GM12878 (cell line): ENCODE measurements around the gene SCNN1B. TPM values are rescaled to one million over a fixed set of nuclear protein-coding genes. Genes with fewer than 3 reads are reported as not detected.

Source experiments
- ATAC-seq: fragments of 200-7000 bp; cut with Tn5 transposase; 3 replicates; pipeline ENCODE4 v1.9.1; 2020; ENCODE audit warnings: mild to moderate bottlenecking, moderate library complexity
- BruUV-seq: library from RNA; stranded (reverse); fragments of 400-500 nt; replicated peaks from 2 replicates; lab custom pipeline; 2021; lab: Mats Ljungman, UMichigan
- CTCF ChIA-PET: fragments of 300-600 bp; sonication (Branson Sonifier 250); formaldehyde crosslinking; extraction: SDS; loops from one replicate; lab custom pipeline; 2021; ENCODE audit warnings: inconsistent platforms; lab: Yijun Ruan, JAX
- POLR2A ChIA-PET: fragments of 350-600 bp; formaldehyde crosslinking; extraction: SDS; loops from one replicate; lab custom pipeline; 2021; ENCODE audit warnings: inconsistent platforms; lab: Charles Lee
- RAD21 ChIA-PET: fragments of 300-600 bp; sonication (Branson Sonifier 250); formaldehyde crosslinking; loops from one replicate; lab custom pipeline; 2023; ENCODE audit warnings: antibody characterized with exemption; ENCODE audit not compliant: unreplicated experiment; lab: Charles Lee
- SMC1A ChIA-PET: fragments of 300-600 bp; sonication (Branson Sonifier 250); formaldehyde crosslinking; loops from one replicate; lab custom pipeline; 2023; ENCODE audit not compliant: unreplicated experiment, uncharacterized antibody; lab: Charles Lee
- DNase-seq: peaks from one replicate; pipeline ENCODE4 v3.0.0-alpha.2; 2011; ENCODE audit warnings: low read depth, low spot score
- FAIRE-seq: peaks from 3 replicates; lab custom pipeline; 2011; peaks lifted over from hg19 to GRCh38; lab: Jason Lieb, UNC
- H2AFZ ChIP-seq: 2 replicates; pipeline ENCODE4 v1.6.0; 2011; ENCODE audit warnings: low read depth, low read length, control low read depth; ENCODE audit not compliant: control insufficient read depth
- H3K27ac ChIP-seq: 2 replicates; pipeline ENCODE4 v1.5.1; 2011; ENCODE audit warnings: control low read depth; ENCODE audit not compliant: control insufficient read depth, insufficient read depth
- H3K27me3 ChIP-seq, 2 experiments: replicated peaks in 1 of 2; 2 replicates each; pipeline versions ENCODE4 v1.6.0 to v1.6.1; 2011; ENCODE audit warnings: low read length in 1 of 2; ENCODE audit not compliant: control insufficient read depth in 2 of 2, insufficient read depth in 2 of 2
- H3K36me3 ChIP-seq, 2 experiments: 2 replicates each; pipeline ENCODE4 v1.5.1; 2011; ENCODE audit warnings: low read length in 1 of 2; ENCODE audit not compliant: control insufficient read depth in 2 of 2, insufficient read depth in 2 of 2
- H3K4me1 ChIP-seq: 2 replicates; pipeline ENCODE4 v1.6.1; 2011; ENCODE audit warnings: mild to moderate bottlenecking, low read length, moderate library complexity, mixed read lengths; ENCODE audit not compliant: control insufficient read depth, insufficient read depth
- H3K4me2 ChIP-seq: 2 replicates; pipeline ENCODE4 v1.6.0; 2011; ENCODE audit warnings: control low read depth; ENCODE audit not compliant: control insufficient read depth, insufficient read depth
- H3K4me3 ChIP-seq: fragments of 200-600 bp; sonication (generic); 2 replicates; pipeline ENCODE4 v1.5.1; 2016
- H3K79me2 ChIP-seq: 2 replicates; pipeline ENCODE4 v1.6.0; 2011; ENCODE audit warnings: low read length; ENCODE audit not compliant: control insufficient read depth, insufficient read depth
- H3K9ac ChIP-seq: 2 replicates; pipeline ENCODE4 v1.8.0; 2011; ENCODE audit warnings: low read length, control low read depth, mixed read lengths; ENCODE audit not compliant: control insufficient read depth, insufficient read depth
- H3K9me3 ChIP-seq: replicated peaks from 3 replicates; pipeline ENCODE4 v1.5.1; 2011; ENCODE audit warnings: mild to moderate bottlenecking, low read length; ENCODE audit not compliant: control insufficient read depth, insufficient read depth
- H4K20me1 ChIP-seq: 2 replicates; pipeline ENCODE4 v1.6.0; 2011; ENCODE audit not compliant: control insufficient read depth, insufficient read depth
- BCL11A ChIP-seq: IDR thresholded peaks from 2 replicates; pipeline ENCODE4 v1.6.1; 2011; ENCODE audit warnings: low read depth, low read length
- CTCF ChIP-seq, 3 experiments: IDR thresholded peaks in 2 of 3; conservative IDR thresholded peaks in 1 of 3; 2 replicates each; pipeline ENCODE4 v1.5.1; 2011; ENCODE audit warnings: low read depth in 3 of 3, low read length in 3 of 3, mild to moderate bottlenecking in 3 of 3, control low read depth in 2 of 3, moderate library complexity in 2 of 3, inconsistent platforms in 1 of 3, mixed read lengths in 1 of 3; ENCODE audit not compliant: control insufficient read depth in 2 of 3, insufficient read depth in 1 of 3; ENCODE audit errors: extremely low read depth in 1 of 3
- NFYA ChIP-seq: IDR thresholded peaks from 2 replicates; pipeline ENCODE4 v1.6.1; 2011; ENCODE audit warnings: low read depth, mild to moderate bottlenecking, low read length, improper control_type of control experiment, borderline replicate concordance
- POLR2AphosphoS2 ChIP-seq: IDR thresholded peaks from 2 replicates; pipeline ENCODE4 v1.6.1; 2011; ENCODE audit warnings: low read depth, mild to moderate bottlenecking, low read length, improper control_type of control experiment, moderate library complexity
- SMAD5 ChIP-seq: IDR thresholded peaks from 2 replicates; pipeline ENCODE4 v1.6.1; 2016; ENCODE audit warnings: antibody characterized with exemption, low read depth
- SP1 ChIP-seq: IDR thresholded peaks from one replicate; pipeline ENCODE4 v1.6.1; 2011; ENCODE audit warnings: low read depth, low read length
- STAT1 ChIP-seq: fragments of 450-650 bp; conservative IDR thresholded peaks from 2 replicates; pipeline ENCODE4 v1.6.1; 2014; ENCODE audit warnings: antibody characterized with exemption, mild to moderate bottlenecking
- TBL1XR1 ChIP-seq: IDR thresholded peaks from 2 replicates; pipeline ENCODE4 v1.6.1; 2012; ENCODE audit warnings: low read depth, low read length, improper control_type of control experiment
- ZBTB40 ChIP-seq: fragments of 450-650 bp; IDR thresholded peaks from 2 replicates; pipeline ENCODE4 v1.6.1; 2016; ENCODE audit warnings: mild to moderate bottlenecking, moderate library complexity, borderline replicate concordance
- ZNF384 ChIP-seq: IDR thresholded peaks from 2 replicates; pipeline ENCODE4 v1.6.1; 2012; ENCODE audit warnings: low read depth, mild to moderate bottlenecking, low read length, improper control_type of control experiment, borderline replicate concordance
- WGBS: methylation state at CpG from one replicate; pipeline ENCODE4 v1.1.6; 2016; ENCODE audit warnings: low lambda C conversion rate; ENCODE audit not compliant: insufficient replicate concordance, insufficient coverage; ENCODE audit errors: missing lambda C conversion rate; 5-methylcytosine and 5-hydroxymethylcytosine counted together
- in situ Hi-C: fragments of 300-500 bp; cut with MboI; formaldehyde crosslinking; loops from 9 replicates; pipeline ENCODE4 v1.14.3; 2018; ENCODE audit warnings: mixed read lengths
- intact Hi-C: fragments of 100-400 bp; cut with micrococcal nuclease; formaldehyde crosslinking; loops from one replicate; pipeline ENCODE4 v1.14.2; 2022; ENCODE audit not compliant: unreplicated experiment
- polyA plus RNA-seq, 11 experiments: library from polyadenylated mRNA; depleted of rRNA in 4 of 11; unstranded in 6 of 11; stranded (reverse) in 5 of 11; fragments of >200 nt; fragmentation: Nextera tagmentation in 4 of 11; fragmentation: Illumina TruSeq in 1 of 11; extraction: Ambion mirVana in 4 of 11; extraction: Trizol in 1 of 11; gene quantifications; 1 replicate in 1 of 11; 2 replicates in 10 of 11; pipeline versions ENCODE4 v1.2.1 to v1.2.3, GENCODE V29; 2011 to 2016; ENCODE audit warnings: inconsistent platforms in 2 of 11, missing spikeins in 2 of 11, low read depth in 1 of 11
- total RNA-seq, 4 experiments: library from RNA; depleted of rRNA in 3 of 4; stranded (reverse); fragments of >200 nt in 3 of 4; fragmentation: Illumina TruSeq in 1 of 4; extraction: Trizol in 1 of 4; gene quantifications; 2 replicates each; pipeline versions ENCODE4 v1.2.1 to v1.2.3, GENCODE V29; 2013 to 2021
- TF ChIP-seq, protein P1 (sequence below): fragments of 150-350 bp; IDR thresholded peaks from 2 replicates; pipeline ENCODE4 v1.6.1; 2014; ENCODE audit warnings: mild to moderate bottlenecking, low read depth, low read length

SCNN1B gene
- total and polyA plus RNA-seq, 10 of the 15 experiments (the other 5 are each of a cell fraction or from before 2014, with no cell fraction given) = 0.28 to 1.5 (median 0.64) TPM

- Histone ChIP-seq H3K27ac (no peak overlapping the region), H4K20me1 (no peaks in the 10 kb centered on the region), H3K79me2 (no peaks in the 10 kb centered on the region), H3K36me3 (peaks cover 3 to 7% of the 10 kb centered on the region in 2 experiments), H3K4me2 (no peak overlapping the region), H3K9me3 (no peaks in the 10 kb centered on the region), H3K9ac (no peak overlapping the region), H3K4me3 (no peak overlapping the region), H3K4me1 (no peaks in the 10 kb centered on the region), H2AFZ (no peak overlapping the region), H3K27me3 (no peaks in the 10 kb centered on the region)
- DNase-seq = no peak
- TF ChIP-seq ZBTB40 = no peak
- TF ChIP-seq SMAD5 = no peak
- no peak for TF ChIP-seq ZNF384
- no peak for TF ChIP-seq TBL1XR1
- no peak for TF ChIP-seq NFYA
- TF ChIP-seq BCL11A = no peak
- no peak for TF ChIP-seq SP1
- TF ChIP-seq POLR2AphosphoS2 = no peak
- TF ChIP-seq CTCF (IDR thresholded peaks at IDR 0.05 in 2 of 3, conservative IDR thresholded peaks at IDR 0.05 in 1 of 3; ENCODE audit: control insufficient read depth in 2 of 3, extremely low read depth in 1 of 3, insufficient read depth in 1 of 3, low read depth in 3 of 3, low read length in 3 of 3) = no peak
- TF ChIP-seq, protein P1, sequence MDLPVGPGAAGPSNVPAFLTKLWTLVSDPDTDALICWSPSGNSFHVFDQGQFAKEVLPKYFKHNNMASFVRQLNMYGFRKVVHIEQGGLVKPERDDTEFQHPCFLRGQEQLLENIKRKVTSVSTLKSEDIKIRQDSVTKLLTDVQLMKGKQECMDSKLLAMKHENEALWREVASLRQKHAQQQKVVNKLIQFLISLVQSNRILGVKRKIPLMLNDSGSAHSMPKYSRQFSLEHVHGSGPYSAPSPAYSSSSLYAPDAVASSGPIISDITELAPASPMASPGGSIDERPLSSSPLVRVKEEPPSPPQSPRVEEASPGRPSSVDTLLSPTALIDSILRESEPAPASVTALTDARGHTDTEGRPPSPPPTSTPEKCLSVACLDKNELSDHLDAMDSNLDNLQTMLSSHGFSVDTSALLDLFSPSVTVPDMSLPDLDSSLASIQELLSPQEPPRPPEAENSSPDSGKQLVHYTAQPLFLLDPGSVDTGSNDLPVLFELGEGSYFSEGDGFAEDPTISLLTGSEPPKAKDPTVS = no peak
- no peak for TF ChIP-seq STAT1
- POLR2A ChIA-PET = no interaction called here
- BruUV-seq = no TSS peak
- SMC1A ChIA-PET = interaction anchor here (0.9 kb wide), 1 partner anchor 244 kb away, joined by 3 read pairs; no protein-coding TSS in a partner anchor
- ATAC-seq = no peak
- WGBS = 50% methylated on average over 2 of the region's 2 CpGs
- in situ Hi-C loops (no loop called here), intact Hi-C loops (no loop called here)
- RAD21 ChIA-PET = no interaction called here
- CTCF ChIA-PET = no interaction called here
- no peak for FAIRE-seq
These were observed 126.2 kb downstream of the SCNN1B start for GRCh38 chr16:23428351-23428750.
